ENCODE results near the gene PKNOX2. TPM values are rescaled to one million over a fixed set of nuclear protein-coding genes. Genes with fewer than 3 reads are reported as not detected.

PKNOX2 gene
- total RNA-seq, 4 donors from 2014 or later: 1.5 to 4.6 (median 2.8) TPM

DNA sequence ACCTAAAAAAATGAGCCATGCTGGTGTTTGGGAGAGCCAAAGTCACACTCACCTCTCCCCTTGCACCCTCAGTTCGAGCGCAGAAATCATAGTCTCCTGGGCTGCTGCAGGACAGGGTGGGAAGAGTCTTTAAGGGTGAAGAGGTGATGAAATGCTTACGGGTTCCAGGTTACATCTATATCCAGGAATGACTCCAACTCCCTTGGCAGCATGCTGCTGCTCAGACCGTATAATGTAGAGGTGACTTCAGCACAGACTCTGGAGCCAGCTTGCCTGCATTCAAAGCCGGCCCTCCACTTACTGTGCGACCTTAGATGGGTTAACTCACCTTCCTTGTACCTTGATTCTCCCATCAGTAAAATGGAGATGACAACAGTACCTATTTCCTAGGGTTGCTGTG is 17.3 kb upstream of the PKNOX2 start:
- 52 to 60% methylated on average over 6 of the region's 6 CpGs for WGBS, 2 donors
- no peak overlapping the region for H3K4me3 ChIP-seq (ENCODE audit: low read depth, poor library complexity, severe bottlenecking)
- intact Hi-C loops (cut with DNase I; ENCODE audit: low total_unique reads): loop anchor here (10.0 kb wide), 1 partner anchor 192 kb away; the partner anchor contains the start of gene CCDC15
- no peak for DNase-seq (ENCODE audit: low spot score in 2 of 2)
- no peak for TF ChIP-seq POLR2A (IDR thresholded peaks at IDR 0.05)
- TF ChIP-seq CTCF (IDR thresholded peaks at IDR 0.05): no peak

GRCh38 chr11:125148011-125148410 is 16.5 kb upstream of the PKNOX2 start:
- intact Hi-C loops (cut with DNase I; ENCODE audit: low total_unique reads): loop anchor here (10.0 kb wide), 1 partner anchor 193 kb away; the partner anchor contains the start of gene CCDC15
- H3K4me3 ChIP-seq (ENCODE audit: low read depth, poor library complexity, severe bottlenecking): no peak overlapping the region
- no peak for DNase-seq (ENCODE audit: low spot score in 2 of 2)
- TF ChIP-seq POLR2A (IDR thresholded peaks at IDR 0.05) (no peak), CTCF (IDR thresholded peaks at IDR 0.05) (no peak)

GRCh38 chr11:125148743-125149142 is 15.8 kb upstream of the PKNOX2 start:
- DNase-seq (ENCODE audit: low spot score in 2 of 2): no peak
- 85 to 88% methylated on average over 5 of the region's 5 CpGs for WGBS, 2 donors
- intact Hi-C loops (cut with DNase I; ENCODE audit: low total_unique reads): loop anchor here (10.0 kb wide), 1 partner anchor 194 kb away; the partner anchor contains the start of gene CCDC15
- no peak overlapping the region for H3K4me3 ChIP-seq (ENCODE audit: low read depth, poor library complexity, severe bottlenecking)
- TF ChIP-seq POLR2A (IDR thresholded peaks at IDR 0.05) (no peak), CTCF (IDR thresholded peaks at IDR 0.05) (no peak)

DNA sequence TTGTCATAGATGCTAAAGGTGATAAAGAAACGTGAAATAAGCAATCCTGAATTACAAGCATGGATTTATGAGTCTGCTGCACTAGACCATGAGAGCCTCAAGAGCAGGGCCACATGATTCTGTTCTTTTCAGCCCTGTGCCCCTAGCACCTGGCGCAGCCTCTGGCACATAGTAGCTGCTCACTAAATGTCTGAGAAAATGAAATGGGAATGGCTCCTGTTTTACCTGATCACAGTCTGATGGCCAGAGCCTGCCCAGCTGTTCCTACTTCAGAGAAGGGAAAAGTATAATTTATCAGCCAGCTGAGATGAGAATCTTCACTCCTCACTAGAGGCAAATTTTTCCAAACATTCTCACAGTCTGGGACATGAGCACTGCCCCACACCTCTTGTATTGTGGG is 10.7 kb upstream of the PKNOX2 start:
- no peak overlapping the region for H3K4me3 ChIP-seq (ENCODE audit: low read depth, poor library complexity, severe bottlenecking)
- TF ChIP-seq CTCF (IDR thresholded peaks at IDR 0.05) (no peak), POLR2A (IDR thresholded peaks at IDR 0.05) (no peak)
- DNase-seq (ENCODE audit: low spot score in 2 of 2): peak in 1 of 2 donors; percentile 31
- 70 to 81% methylated on average over 2 of the region's 2 CpGs for WGBS, 2 donors
- intact Hi-C loops (cut with DNase I; ENCODE audit: low total_unique reads): no loop called here

- H3K4me3 ChIP-seq (ENCODE audit: low read depth, poor library complexity, severe bottlenecking): no peak overlapping the region
- TF ChIP-seq CTCF (IDR thresholded peaks at IDR 0.05): no peak
- TF ChIP-seq POLR2A (IDR thresholded peaks at IDR 0.05): no peak
- WGBS, 2 donors: 58 to 65% methylated on average over 7 of the region's 7 CpGs
- peak in 1 of 2 donors; percentile 78 for DNase-seq (ENCODE audit: low spot score in 2 of 2)
- intact Hi-C loops (cut with DNase I; ENCODE audit: low total_unique reads): no loop called here
Observed at GRCh38 chr11:125154378-125155099, 10.0 kb upstream of the PKNOX2 start.

DNA sequence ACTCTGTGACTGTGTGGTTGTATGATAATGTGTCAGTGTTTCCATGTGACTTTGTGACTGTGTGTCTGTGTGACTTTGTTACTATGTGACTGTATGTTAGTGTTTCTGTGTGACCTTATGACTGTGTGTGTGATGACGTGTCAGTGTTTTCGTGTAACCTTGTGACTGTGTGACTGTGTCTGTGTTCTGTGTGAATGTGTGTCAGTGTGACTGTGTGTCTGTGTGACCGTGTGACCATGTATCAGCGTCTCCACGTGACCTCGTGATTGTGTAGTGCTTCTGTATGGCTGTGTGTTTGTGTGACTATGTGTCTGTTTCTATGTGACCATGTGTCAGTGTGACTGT is 9.5 kb upstream of the PKNOX2 start:
- peak in 1 of 2 donors; percentile 18 for DNase-seq (ENCODE audit: low spot score in 2 of 2)
- H3K4me3 ChIP-seq (ENCODE audit: low read depth, poor library complexity, severe bottlenecking): no peak overlapping the region
- TF ChIP-seq CTCF (IDR thresholded peaks at IDR 0.05) (no peak), POLR2A (IDR thresholded peaks at IDR 0.05) (no peak)
- intact Hi-C loops (cut with DNase I; ENCODE audit: low total_unique reads): no loop called here
- 93 to 94% methylated on average over 6 of the region's 6 CpGs for WGBS, 2 donors

Data from lower leg skin (tissue), 4 donors.